Heart left ventricle (tissue), 13 donors: ENCODE measurements around the gene CDC27.

Experiments
- CTCF ChIP-seq, 12 donors: fragments of 200-600 bp; sonication (generic) in 4 of 12; IDR thresholded peaks; one replicate each; pipeline versions ENCODE4 v1.5.0 to v1.8.0; 2018 to 2022; ENCODE audit warnings: antibody characterized with exemption in 12 of 12, mild to moderate bottlenecking in 5 of 12
- POLR2A ChIP-seq, 2 donors: fragments of 450-650 bp; IDR thresholded peaks; one replicate each; pipeline ENCODE4 v1.6.1; 2017; ENCODE audit warnings: antibody characterized with exemption in 2 of 2, mild to moderate bottlenecking in 2 of 2, moderate library complexity in 2 of 2
- donor health status: ischemic (EF 13 %, LVEDD 7.1; RV severe dilation, severe dysfunction).
- donor health status: DM: no; HTN: yes; CAD: no.
- donor health status: DM: no; HTN: no; CAD: no.
- donor health status: ischemic (EF 25% LVEDD 6.9; RV normal size, moderate dysfunction).
- donor health status: ischemic (EF 25% LVEDD 5.7; RV mildly dilated, moderate dysfunction).
- donor health status: ischemic (EF 35%, LVEDD 5.7; RV mildly dilated, moderate dysfunction).
- donor health status: nonischemic (EF 11% LVEDD 7.7; RV severe dilation, severe dysfunction).
- donor health status: DM: yes; HTN: yes; CAD: no.
- donor health status: PGD.
- donor health status: ischemic (EF 29% LVEDD 5.4; RV normal size, mild dysfunction).
- donor health status: nonischemic (EF 23%, LVEDD 6.1; RV moderate dilation, normal function).

GRCh38 chr17:47188271-47188875, 722 bp downstream of the CDC27 start:
- no peak for TF ChIP-seq CTCF (IDR thresholded peaks at IDR 0.05)
- TF ChIP-seq POLR2A (IDR thresholded peaks at IDR 0.05) = no peak
